Hematopoietic multipotent progenitor cell treated with erythropoietin and hydrocortisone succinate and interleukin-3 and kit ligand, for 15 days (in vitro differentiated cells): ENCODE data around the gene RGS3.
A peak's percentile ranks its signal among the peaks of the same experiment; 100 is the strongest.
"Not testable (repeated sequence)": the region's sequence is repeated elsewhere in the genome, so short reads cannot be mapped to it uniquely, and the experiment has no call there.

ENCODE experiments used
- DNase-seq: peaks from one replicate; pipeline ENCODE4 v3.0.0-alpha.2; 2015; ENCODE audit warnings: low spot score

The RGS3 gene

GRCh38 chr9:113488490-113488889 lies 25.0 kb downstream of the RGS3 start:
- no peak for DNase-seq

DNA sequence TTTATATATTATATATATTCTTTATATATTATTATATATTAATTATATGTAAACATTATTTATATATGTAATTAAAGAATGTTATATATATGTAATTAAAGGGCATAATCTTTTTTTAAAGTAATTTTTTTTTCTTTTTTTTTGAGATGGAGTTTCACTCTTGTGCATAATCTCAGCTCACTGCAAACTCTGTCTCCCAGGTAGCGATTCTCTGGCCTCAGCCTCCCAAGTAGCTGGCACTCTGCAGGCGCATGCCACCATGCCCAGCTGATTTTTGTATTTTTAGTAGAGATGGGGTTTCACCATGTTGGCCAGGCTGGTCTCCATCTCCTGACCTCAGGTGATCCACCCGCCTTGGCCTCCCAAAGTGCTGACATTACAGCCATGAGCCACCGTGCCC lies 27.6 kb downstream of the RGS3 start:
- not testable (repeated sequence) for DNase-seq

DNA sequence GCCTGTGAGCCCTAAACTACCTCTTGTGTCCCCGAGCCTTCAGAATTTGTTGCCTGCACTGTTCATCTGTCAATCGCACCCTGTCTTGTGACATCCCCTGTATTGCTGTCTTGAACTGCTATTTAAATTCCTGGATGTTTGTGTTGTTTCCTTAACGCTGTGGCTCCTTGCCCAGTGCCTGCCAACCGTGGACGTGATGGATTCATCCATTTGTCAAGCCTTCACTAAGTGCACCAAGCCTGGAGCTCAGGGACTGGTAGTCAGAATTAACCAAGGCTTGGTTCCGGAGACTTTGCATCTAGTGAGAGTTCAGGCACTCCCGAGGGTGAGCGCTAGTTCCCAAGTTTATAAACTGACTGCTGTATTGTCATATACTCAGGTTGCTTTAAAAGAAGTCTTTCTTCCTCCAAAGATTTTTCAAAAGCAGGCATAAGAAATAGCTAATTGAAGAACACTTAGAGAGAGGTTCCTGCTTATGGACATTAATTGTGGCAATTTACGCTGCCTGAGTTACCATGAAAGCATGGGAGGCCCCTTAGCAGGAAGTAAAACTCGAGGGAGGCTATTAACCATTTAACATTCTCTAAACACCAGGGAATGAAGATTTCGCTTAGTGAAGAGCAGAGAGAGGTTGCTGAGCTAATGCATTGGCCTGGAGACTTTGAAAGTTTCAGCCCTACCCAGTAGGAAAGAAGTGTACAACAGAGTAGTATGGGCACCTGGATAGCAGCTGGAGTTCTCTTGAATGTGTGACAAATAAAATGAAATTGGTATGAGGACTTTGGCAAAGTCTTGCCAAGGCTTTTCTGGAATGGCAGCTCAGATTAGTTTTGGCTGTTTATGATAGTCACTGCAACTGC lies 29.0 kb downstream of the RGS3 start:
- no peak for DNase-seq

DNA sequence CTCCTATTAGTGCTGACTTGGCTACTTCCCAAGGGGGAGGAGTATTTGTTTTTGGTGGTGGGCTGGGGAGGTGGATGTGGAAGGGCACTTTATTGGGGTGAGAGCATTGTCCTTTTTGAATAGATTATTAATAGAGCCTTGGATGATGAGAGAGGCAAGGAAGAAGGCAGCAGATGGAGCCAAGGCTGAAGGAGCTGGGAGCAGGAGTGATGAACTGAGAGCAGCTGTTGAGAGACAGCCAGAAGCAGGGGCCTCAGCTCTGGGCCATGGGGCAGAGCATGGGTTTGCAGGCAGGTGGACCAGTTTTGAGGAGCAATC lies 29.6 kb downstream of the RGS3 start:
- DNase-seq = no peak

DNA sequence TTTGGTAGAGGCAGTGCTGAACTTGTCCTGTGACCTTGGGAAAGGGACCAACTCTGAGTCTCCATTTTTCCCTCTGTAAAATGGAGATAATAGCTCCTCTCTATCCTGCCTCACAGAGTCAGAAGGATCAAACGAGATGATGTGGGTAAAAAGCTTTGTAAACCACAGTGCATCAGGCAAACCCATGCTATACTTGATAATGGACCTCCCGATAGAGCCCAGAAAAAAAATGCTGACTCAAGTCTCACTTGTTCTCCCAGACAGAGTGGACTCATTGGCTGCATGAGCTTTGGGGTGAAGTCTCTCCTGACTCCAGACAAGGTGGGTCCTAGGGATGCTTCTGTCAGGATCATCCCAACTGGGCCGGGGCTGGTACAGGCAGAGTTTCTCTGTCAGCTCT lies 32.0 kb downstream of the RGS3 start:
- no peak for DNase-seq

DNA sequence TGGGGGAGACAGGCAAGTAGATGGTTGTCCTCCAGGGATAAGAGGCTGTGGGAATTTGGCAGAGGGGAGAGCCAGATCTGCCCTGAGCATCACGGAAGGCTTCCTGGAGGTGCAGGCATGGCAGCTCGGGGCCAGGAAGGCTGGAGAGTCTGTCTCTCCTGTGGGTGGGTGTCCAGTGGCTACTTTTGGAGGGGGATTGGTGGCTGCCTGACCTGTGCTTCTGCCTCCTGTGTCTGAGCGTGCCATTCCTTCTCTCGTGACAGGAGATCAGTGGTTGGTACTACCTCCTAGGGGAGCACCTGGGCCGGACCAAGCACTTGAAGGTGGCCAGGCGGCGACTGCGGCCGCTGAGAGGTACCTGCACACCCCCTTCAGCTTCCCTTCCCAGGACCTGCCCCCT lies 33.5 kb downstream of the RGS3 start:
- DNase-seq = no peak

DNA sequence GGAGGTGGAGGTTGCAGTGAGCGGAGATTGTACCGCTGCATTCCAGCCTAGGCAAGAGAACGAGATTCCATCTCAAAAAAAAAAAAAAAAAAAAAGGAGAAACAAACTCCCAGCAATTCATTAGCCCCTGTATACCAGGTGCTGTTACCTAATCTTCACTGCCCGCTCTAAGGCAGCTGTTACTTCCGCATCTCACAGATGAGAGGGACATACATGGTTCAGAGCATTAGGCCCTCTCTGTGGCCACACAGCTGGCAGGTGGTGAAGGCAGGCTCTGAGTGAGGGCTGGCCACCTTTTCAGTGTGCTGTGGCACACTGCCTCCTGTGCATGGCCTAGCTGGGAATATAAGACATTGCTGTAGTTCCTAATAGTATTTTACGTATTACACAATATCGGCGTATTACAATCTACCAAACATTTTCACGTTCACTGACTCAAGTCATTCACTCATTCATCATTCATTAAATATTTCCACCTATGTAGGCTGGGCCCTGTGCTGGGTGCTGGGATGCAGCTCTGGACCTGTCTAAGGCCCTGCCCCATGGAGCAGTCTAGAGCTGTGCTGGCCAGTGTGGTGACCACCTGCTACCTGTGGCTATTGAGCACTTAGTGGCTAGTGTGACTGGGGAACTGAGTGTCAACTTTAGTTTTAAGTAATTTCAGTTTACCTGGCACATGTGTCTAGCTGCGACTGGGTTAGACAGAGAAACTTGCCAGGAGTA lies 35.8 kb downstream of the RGS3 start:
- DNase-seq = no peak

GRCh38 chr9:113499876-113500497 lies 36.5 kb downstream of the RGS3 start:
- no peak for DNase-seq

GRCh38 chr9:113501129-113501686 lies 37.7 kb downstream of the RGS3 start:
- no peak for DNase-seq

- no peak for DNase-seq
Measured at GRCh38 chr9:113501852-113502251, 38.3 kb downstream of the RGS3 start.

GRCh38 chr9:113502427-113503034 lies 39.0 kb downstream of the RGS3 start:
- DNase-seq = no peak

GRCh38 chr9:113503131-113503541 lies 39.6 kb downstream of the RGS3 start:
- DNase-seq = no peak

GRCh38 chr9:113503613-113504211 lies 40.2 kb downstream of the RGS3 start:
- DNase-seq = no peak

DNA sequence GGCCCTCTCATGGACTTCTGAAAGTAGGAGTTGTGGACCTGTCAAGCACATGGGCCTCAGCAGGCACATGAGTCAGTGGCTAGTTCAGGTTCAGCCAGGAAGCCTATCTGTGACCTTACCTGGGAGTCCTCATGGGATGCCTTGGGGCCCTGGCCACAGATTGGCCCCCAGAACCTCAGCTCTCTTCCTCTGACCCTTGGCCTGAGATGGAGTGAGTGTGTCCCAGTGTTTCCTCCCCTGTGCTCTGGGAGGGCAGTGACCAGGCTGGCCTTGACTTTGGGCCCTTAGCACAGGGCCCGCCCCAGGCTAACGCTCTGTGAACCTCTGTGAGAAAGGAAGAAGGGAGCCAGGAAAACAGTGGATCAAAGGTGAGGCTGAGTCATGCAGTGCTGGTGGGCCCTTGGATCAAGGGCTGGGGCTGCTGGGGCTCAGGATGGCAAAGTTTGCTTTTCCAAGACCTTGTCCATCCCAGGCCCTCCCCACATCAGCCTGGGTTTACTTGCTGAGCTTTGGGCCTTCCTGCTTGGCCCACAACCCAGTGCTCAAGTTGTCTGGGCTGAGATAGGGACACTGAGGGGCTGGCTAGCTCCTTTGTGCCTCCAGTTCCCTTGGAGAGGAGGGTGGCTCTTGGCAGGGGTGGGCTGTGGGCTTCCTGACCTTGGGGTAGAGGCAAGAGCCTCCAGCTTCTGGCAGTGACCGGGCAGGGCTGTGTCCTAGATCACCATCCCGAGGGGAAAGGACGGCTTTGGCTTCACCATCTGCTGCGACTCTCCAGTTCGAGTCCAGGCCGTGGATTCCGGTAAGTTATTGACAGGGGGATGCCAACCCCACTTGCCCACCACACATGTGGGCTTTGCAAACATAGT lies 41.4 kb downstream of the RGS3 start:
- no peak for DNase-seq

DNA sequence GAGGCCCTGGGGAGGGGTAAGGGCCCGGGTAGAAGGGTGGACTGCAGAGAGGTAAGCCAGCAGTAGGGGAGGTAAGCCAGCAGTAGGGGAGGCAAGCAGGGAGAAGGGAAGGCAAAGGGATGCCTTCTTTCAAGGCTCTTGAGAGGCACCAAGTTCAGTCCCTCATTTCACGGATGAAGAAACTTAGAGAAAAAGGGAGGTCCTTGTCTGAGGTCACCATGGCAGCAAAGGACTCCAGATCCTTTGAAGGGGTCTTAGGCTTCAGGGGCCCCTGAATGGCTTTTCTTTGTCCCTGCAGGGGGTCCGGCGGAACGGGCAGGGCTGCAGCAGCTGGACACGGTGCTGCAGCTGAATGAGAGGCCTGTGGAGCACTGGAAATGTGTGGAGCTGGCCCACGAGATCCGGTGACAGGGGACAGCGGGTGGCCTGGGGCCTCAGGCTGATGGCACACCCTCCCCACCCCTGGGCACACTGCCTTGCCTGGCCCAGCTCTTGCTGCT lies 42.6 kb downstream of the RGS3 start:
- DNase-seq = no peak

DNA sequence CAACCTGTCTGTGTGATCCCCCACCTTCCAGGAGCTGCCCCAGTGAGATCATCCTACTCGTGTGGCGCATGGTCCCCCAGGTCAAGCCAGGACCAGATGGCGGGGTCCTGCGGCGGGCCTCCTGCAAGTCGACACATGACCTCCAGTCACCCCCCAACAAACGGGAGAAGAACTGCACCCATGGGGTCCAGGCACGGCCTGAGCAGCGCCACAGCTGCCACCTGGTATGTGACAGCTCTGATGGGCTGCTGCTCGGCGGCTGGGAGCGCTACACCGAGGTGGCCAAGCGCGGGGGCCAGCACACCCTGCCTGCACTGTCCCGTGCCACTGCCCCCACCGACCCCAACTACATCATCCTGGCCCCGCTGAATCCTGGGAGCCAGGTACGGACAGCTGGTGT lies 43.7 kb downstream of the RGS3 start:
- no peak for DNase-seq

DNA sequence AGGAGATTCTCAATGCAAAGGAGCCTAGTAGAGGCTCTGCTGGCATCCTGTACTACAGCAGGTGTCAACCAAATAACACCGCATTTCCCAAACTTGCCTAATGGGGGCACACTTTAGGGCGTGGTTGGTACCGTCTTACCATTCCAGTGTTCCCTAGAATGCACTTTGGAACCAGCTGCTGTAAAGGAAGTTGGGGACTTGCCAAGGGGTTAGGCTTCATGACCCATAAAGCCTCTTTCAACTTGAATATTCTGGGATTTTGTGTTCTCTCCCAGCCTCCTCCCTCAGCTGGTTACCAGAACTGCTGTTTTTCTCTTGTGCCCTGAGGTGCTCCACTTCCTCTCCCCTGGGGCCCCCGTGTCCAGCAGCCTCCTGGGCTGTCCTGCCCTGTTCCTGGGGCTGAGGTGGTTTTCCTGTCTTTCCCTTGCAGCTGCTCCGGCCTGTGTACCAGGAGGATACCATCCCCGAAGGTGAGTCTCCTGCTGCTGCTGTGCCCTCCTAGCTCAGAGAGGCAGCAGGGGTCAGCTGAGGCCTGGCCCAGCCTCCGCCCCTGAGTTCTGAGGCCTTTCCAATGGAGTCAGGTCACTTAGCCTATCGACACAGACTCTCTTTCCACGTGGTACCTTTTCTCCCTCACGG lies 44.7 kb downstream of the RGS3 start:
- peak; percentile 35 for DNase-seq

DNA sequence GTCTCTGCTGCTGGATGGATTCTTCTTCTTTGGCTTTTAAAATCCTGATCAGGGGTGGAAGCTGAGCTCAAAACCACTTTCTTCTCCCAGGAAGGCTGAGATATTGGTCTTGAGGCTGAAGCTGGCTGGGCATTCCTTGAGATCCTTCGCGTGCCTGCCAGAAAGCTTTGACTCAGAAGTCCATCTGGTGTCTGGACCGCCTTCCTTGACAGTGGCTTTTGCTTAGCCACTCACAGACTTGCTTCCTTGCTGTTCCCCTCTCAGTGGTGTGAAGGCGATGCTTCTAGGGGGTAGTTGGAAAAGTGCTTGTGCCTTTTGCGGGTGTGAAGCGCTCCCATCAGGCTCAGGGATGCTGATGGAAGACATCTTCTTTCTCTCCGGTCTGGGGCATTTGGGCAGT lies 45.9 kb downstream of the RGS3 start:
- DNase-seq = no peak

- no peak for DNase-seq
Measured at GRCh38 chr9:113511047-113511521, 47.6 kb downstream of the RGS3 start.
